Measurements from ENCODE around the gene P2RX5.
A peak's percentile ranks its signal among the peaks of the same experiment; 100 is the strongest.

P2RX5 gene

DNA sequence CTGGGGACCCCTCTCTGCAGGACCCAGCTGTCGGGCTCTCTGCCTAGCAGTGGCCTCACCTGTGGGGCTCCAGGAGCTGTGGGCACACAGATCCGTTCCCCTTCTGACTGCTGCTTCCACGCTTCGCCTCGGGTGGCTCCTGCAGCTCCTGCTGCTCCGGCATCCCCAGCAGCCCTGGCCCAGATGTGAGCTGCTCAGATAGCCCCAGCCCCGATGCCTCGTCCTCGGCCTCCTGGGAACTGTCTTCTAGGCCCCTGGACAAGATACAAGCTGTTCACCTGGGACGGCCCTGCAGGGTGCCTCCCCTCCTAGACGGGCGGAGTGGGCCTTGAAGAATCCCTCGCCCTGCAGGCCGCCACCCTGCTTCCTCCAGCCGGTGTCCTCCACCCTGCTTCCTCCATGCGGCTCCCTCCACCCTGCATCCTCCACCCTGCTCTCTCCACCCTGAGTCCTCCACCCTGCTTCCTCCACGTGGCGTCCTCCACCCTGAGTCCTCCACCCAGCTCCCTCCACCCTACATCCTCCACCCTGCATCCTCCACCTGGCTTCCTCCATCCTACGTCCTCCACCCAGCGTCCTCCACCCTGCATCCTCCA, 16.3 kb downstream of the P2RX5 start:
- DNase-seq: no peak

DNA sequence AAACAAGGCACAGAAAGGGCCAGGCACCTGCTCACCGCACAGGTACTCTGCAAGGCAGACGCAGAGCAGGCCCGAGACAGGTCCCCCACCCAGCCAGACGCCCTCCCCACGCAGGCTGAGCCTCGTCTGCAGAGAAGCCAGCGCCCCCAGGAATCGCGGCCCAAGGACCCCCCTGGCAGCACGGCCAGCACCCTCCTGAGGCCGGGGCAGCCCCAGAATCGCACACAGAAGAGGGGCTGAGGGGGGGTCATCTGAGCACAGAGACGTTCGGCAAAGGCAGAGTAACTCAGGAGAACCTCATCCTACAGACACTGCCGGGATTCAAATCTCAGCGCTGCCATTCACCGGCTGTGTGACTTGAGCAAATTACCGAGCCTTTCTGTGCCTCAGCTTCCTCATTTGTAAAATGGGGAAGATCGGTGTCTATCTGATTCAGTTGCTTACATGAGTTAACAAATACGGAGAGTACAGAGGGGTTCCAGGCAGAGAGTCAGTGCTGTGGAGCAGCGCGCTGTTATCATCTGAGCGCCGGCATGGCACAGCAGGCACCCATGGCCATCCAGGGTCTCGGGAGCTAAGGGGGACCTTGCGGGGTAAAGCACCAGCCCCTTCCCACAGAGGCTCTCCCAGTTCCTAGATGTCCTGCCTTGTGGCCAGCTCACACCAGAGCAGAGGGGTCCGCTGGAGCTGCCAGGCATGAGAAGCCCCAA, 17.0 kb downstream of the P2RX5 start:
- DNase-seq: no peak

DNA sequence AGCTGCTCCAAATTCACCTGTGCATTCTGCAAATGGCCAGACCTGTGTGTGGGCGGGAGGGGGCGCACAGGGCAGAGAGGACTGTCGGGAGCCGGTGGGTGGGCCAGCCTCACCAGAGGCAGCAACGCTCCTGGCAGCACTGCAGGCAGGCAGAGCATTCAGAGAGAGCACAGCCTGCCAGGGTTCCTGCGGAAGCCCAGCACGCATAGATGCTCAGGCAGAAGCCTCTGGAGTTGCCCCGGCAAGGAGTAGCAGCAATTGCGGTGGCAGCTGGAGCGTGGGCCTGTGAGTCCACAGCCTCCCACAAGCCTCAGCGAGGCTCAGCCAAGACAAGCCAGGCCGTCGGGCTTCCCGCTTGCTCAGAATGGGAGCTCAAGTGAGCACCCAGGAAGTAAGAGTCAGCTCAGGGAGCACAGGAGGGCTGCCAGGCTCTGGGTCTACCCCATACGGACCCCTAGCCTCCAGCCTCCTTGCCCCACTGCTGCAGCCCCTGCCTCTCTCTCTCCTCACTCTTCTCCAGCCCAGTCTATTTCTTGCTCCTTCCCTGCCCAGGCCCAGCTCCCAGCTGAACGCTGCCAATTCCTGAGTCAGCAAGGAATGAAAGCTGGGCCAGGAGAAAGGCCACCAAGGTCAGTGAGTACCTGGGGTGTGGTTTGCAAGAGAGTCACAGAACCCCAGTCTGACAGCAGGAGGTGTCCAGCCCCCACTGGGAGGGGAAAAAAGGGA, 17.7 kb downstream of the P2RX5 start:
- DNase-seq: no peak

DNA sequence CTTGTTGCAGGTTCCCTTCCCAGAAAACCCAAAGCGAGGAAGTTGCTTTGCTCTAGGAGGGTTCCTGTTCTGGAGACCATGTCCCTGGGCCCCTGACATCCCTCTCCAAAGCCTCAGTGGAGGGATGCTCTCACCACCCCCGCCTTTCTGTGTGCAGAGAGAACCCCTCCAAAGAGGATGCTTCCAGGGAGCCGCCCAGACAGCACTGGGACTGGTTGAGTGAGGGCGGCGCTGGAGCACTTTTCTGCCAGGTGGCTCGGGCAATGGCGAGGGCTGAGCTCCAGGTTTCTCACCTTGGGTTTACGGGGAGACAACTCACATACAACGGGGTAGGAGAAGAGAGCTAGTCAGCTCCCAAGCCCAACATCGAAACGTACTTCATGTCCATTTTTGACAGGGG, 20.1 kb downstream of the P2RX5 start:
- no peak for DNase-seq

DNA sequence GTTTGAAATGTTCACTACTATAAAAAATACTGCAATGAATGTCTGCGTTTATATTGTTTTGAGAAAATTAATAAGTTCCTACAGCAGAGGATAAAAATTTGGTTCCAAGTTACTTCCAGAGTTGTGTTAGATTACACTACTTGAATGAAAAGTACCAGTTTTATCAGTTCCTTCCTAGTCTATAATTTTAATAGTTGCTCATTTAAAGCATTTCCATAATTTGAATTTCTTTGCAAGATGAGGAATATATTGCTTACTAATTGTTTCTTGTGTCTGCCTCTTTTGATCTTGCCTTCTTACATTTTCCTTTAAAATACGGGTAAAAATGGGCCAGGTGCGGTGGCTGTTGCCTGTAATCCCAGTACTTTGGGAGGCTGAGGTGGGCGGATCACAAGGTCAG, 23.4 kb downstream of the P2RX5 start:
- no peak for DNase-seq

DNA sequence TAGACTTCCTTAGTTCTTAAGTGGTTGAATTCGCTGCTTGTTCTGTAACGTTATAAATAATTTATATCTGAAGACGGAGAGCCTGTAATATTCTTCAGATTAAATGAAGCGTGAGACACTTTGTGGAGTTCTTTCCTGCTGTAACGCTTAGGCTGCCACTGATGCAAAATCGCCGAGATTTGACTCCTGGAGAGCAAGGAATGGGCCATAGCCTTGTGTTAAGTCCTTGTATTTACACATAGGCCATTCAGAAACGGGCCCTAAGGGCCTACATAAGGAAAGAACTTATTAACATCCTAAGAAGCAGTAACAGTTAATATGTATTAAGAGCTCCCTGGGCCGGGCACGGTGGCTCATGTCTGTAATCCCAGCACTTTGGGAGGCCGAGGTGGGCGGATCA, 26.4 kb downstream of the P2RX5 start:
- no peak for DNase-seq

DNA sequence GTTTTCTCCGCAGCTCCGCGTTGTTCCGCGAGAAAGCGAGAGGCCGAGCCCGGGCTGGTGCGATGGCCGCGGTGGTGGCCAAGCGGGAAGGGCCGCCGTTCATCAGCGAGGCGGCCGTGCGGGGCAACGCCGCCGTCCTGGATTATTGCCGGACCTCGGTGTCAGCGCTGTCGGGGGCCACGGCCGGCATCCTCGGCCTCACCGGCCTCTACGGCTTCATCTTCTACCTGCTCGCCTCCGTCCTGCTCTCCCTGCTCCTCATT, 26.9 kb downstream of the P2RX5 start:
- DNase-seq: no peak

DNA sequence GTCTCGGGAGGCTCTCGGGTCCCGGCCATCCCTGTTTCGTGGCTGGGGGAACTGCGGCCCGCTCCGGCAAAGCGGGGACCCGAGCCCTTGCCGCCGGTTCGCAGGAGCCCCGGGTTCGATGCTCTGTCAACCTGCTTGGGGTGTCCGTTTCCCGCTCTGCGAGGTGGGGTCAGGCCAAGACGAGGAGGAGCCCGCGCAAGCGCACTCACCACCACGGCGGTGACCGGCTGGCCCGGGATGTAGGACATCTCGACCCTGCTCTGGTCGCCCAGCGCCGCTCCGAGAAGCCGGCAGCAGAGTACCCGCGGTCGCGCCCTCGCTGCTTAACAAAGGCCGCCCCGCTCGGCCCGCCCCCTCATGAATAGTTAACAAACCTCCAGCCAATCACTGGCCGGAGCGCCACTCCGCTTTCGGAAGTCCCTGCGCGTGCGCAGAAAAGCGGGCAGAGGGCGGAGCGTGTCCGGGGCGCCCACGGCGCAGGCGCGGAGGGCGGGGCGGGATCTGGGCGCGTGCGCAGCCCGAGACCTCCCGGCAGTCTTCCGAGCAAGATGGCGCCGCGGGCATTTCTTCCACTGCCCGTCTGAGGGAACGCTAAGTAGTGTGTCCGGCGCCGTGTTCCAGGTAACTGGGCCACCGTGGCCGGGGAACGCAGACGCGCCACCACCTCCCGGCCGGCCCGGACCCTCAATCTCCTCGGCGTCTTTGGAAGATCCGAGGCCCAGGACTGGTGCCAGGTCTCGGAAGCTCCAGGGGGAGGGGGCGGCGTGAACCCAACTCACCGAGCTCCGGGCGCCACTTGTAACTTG, 27.5 kb downstream of the P2RX5 start, which contains the start of the genes EMC6 and TAX1BP3:
EMC6 (plus strand) TSS at position 534 of the 806 bp plus-strand sequence. CDS start 335 bp downstream, outside the sequence.
TAX1BP3 (minus strand) TSS at position 300 of the 806 bp plus-strand sequence; CDS start at position 248, 52 bp downstream.
- peak; percentile 87 to 96 for DNase-seq

DNA sequence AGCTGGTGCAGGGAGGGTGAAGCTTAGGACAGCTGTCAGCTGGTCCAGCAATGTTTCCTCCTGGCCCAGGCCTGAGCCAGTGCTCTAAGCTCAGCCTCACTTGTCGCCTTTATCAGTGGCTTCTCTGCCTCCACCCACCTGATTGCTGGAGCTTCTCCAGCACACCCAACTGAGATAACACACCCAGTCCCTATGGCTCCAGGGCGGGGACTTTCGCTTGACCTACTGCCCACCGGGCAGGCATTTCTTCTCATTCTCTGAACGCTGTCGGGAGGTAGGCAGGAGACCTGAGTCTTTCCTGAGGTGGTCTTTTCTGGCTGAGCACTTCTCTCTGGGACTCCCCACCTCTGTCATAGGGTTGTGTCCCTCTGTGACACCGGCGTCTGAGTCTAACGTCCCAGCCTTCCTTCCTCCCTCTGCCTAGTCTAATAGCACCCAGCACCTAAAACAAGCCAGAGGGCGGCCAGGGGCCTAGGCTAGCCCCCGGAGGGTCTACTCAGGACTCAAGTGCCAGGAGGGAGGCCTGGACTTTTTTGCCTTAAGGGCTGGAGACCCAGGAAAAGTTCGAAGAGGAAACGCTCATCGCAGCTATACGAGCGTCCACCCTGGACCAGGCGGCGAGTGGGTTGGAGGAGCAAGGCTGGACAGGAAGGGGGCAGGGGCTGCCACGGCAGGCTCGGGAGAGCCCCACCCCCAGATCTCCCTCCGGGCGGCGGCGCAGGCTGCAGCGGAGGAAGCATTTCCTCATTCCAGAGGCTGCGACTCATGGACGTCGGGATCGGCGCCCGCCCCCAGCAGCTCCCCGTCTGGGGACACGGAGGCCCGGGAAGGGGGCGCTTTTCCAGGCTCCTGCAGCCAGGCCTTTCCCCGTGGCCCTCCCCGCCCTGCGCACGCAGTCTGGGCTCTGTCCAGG, 28.3 kb downstream of the P2RX5 start:
- DNase-seq: peak; percentile 63 to 78

DNA sequence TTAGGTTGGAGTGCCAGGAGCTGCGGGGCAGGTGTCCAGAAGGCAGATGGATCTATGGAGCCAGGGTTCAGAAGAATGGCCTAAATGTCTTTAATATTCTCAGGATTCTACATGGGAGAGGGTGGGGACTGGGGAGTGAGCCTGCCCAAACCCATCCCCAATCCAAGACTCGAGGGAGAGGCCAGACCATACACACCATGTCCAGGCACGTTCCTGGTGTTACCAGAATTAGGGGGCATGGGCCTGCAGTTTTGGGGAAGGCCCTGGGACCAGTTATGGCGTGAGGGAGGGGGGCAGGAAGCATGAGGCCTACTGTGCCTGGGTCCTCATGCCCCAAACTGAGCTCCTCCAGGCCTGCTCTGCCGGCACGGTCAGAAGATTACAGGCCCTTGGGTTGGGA, 29.4 kb downstream of the P2RX5 start:
- DNase-seq: no peak

DNA sequence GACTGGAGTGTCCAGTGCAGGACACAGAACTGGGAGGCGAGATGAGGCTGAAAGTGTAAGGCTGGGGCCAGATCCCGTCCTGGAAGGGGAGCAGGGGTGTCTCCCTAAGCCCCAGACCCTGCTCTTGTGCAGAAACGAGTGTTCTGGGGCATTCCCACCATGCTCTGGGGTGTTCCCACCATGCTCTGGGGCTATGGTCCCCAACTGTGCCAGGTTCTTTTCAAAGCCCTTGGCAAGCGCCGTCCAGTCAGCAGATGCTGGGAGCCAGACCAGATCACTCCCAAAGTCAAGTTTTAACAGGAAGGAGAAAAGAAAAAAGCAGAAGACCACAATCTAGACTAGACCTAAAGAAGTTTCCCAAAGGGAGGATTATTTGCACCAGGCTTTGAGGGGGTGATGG, 30.1 kb downstream of the P2RX5 start:
- no peak for DNase-seq

DNA sequence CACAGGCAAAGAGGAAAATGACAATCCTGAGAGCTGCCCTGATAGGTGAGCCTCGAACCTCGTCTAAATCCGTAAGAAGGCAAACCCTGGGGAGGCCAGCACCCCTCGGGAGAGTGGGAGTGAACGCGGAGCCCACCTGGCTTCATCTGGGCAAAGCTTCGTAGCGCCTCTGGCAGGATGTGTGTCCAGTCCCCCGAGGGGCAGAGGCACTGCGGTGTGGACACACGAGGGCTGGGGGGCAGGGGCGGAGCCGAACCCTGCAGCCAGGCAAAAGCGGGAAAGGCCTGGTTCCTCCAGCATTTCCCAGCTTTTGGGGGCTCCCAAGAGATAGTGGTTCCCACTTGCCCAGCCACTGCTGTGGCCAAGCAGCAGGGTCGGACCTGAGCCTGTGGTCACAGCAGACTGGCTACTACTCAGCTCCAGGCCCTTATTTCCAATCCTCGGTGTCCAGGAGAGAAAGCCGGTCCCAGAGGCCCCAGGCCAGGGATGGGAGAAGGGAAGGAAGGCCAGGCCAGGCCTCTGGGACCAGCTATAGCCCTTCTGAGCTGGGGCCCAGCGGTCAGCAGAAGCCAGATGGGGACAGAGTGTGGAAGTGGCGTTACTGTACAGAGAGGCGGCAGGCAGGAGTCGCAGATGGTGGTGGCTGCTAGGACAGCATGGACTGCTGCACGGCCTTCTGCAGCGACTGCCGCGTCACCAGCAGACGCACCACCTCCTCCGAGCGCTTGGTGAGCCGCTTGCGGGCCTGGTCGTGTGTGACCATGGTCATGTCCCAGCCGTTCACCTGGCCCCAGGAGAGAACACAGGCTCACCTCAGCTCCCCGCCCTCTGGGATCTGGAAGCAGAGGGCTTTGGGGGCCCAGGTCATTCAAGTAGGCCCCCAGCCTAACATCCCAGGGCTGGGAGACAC, 32.6 kb downstream of the P2RX5 start:
- no peak for DNase-seq

DNA sequence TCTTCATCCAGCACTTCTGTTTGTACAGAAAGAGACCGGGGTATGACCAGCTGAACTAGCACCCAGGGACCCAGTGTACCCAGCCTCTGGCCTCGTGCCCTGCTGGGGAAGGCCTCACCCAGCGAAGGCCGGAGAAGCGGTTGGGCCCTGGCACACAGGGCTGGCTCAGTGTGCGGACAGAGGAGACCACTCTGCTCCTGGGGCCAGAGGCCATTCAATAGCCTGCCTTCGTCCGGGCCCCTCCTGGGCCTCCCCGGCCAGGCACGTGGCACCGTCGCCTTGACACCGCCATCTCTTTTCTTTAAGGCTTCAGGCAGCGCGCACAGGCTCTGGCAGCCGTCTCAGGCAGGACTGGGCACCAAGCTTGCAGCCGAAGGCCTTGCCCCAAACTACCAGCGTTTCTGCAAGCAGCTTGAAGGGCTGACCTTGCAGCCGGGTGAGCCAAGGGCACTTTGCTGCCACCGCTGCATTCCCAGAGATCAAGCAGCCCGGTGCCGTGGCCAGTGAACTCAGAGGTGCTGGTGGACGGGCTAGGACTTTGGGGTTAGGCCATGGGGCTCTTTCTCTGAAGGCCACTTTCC, 35.6 kb downstream of the P2RX5 start:
- DNase-seq: no peak

DNA sequence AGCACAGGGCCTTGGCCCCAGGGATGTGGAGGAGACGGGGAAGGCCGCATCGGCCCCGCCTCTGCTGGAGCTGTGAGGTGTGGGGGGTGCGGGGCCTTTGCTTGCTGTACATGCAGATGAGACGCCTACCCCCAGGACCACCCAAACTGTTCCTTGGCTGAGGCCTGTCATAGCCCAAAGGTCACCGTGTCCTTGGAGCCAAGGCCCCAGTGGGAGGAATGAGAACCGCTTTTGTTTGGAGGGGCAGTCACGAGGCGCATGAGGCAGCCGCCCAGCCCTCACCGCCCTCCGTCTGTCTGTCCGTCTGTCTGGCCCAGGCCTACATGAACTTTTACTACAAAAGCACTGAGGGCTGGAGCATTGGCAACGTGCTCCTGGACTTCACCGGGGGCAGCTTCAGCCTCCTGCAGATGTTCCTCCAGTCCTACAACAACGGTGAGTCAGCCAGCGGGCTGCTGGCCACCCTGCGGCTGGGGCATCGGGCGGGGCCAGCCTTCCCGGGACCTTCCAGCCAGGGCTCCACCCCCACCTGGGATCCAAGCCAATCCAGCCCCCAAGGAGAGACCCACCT, 36.3 kb downstream of the P2RX5 start:
- peak in 1 of 2 experiments; percentile 66 for DNase-seq

DNA sequence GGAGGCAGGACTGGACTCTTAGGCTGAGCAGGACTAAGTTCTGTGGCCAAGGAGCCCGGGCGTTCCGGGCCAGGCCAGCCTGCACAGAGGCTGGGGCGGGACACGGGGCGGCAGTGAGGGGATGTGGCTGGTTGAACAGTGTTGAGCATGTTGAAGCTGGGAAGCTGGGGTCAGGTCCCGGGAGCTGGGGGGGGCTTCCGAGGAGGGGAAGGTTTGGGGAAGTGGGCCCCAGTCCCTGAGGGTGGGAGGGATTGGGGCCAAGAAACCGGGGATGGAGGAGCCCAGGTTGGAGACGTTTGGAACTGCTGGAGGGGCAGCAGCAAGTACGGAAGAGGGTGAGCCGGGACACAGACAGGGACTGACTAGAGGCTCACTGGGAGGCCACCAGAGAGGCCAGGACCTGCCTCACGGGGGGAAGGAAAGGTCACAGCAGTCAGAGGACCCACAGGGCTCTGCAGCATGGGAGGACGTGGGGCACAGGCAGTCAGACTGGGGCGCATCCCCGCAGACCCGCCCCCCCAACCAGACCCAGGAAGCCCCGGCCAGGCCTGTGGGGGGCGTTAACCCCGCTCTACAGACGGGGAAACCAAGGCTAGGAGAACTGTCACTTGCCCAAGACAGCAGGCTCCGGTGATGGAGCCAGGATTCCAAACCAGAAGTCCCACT, 37.0 kb downstream of the P2RX5 start:
- no peak for DNase-seq

DNA sequence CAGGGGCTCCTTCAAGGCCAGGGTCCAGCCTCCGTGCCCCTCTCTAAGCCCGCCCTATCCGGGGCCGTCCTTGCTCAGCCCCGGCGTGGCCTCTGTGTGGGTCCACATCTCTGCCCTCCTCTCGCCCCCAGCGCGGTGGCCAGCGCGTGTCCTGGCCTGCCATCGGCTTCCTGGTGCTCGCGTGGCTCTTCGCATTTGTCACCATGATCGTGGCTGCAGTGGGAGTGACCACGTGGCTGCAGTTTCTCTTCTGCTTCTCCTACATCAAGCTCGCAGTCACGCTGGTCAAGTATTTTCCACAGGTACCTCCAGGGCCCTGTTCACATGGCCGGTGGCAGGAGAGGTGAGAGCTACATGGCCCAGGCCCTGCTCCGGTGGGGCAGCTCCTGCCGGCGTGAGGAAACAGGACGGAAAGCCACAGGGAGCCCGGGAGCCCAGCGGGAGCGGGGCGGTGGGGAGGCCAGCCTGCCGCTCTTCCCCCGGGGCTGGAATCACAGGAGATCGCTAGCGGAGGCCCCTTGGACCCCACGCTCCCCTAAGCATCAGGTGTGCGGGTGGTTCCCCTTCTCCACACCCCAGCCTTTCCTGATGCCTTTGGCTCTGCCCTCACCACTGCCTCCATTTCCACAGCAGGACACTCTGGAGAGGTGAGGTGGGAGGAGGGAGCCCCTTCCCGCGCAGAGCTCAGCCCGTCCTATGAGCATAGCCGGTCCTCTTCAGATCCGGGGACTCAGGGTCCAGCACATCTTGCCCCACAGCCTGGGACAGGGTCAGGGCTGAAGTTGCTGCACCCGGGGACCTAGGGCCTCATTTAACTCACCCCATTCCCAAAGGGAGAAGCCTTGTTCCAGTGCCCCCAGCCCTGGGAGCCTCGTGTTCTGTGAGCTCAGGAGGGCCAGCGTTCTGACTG, 37.8 kb downstream of the P2RX5 start:
- no peak for DNase-seq

DNA sequence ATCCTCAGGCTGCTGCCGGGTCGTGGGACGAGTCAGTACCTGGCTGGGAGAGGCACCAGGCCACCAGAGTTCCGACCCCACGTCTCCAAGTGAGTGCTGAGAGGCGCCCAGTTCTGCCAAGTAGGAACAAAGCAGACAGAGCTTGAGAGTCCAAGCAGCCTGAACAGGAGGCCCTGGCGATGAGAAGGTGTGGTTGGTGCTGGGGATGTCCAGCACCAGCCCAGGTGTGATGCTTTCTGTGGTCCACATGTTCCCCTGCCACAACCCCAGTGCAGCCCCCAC, 38.4 kb downstream of the P2RX5 start:
- DNase-seq: no peak

DNA sequence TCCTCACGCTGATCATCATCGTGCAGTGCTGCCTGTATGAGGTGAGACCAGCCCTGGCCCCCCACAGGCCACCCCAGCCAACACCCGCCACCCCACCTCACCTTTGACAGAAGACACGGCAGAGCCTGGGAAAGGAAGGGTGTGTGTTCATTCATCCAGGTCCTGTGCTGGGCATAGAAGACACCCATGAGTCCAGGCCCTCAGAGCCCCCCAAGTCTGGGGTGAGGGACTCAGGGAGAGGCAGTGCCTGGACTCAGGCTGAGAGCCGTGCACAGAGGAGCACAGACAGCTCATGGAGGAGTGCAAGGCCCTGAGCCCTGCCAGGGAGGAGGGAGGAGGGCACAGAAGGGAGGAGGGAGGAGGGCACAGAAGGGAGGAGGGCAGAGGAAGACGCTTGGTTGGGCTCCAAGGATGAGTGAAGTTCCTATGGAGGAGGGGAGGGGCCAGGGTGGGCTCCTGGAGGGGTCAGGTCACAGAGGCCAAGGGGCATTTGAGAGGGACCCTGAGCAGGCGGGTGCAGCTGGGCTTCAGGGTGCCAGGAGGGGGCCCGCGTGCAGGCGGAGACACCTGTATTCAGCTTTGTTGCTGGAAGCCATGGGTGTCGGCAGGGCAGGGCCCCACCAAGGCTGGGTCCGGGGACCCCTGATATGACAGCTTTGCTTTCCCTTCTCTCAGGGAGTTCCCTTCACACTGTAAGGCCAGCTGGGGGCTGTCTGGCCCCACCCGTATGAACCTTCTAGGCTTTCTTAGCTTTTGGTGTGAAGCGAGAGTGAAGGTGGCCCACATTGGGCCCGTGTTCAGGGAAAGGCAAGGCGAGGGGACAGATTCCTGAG, 39.0 kb downstream of the P2RX5 start:
- DNase-seq: no peak

All from SW 1271 (cell line).